ENCODE data around the gene HTT. TPM values are rescaled to one million over a fixed set of nuclear protein-coding genes. Genes with fewer than 3 reads are reported as not detected.

HTT gene
- total RNA-seq, 1 donor from 2014 or later = 242 TPM

- CTCF ChIA-PET = interaction anchor here (1.0 kb wide), 1 partner anchor 225 kb away, joined by 3 read pairs; no protein-coding TSS in a partner anchor
- no peak overlapping the region for H3K4me3 Mint-ChIP-seq
- DNase-seq (no peak), ATAC-seq (ENCODE audit: low read depth) (peak; percentile 79)
- no peaks in the 10 kb centered on the region for H3K27me3 Mint-ChIP-seq
- peaks cover 81% of the 10 kb centered on the region for H3K36me3 Mint-ChIP-seq (ENCODE audit: low read depth)
- H3K9me3 Mint-ChIP-seq = no peaks in the 10 kb centered on the region
- TF ChIP-seq CTCF (IDR thresholded peaks at IDR 0.05) = no peak
- H3K4me1 Mint-ChIP-seq = peaks cover 22% of the 10 kb centered on the region
- POLR2A ChIA-PET = no interaction called here
- H3K27ac Mint-ChIP-seq = peak overlapping the region; percentile 57
- intact Hi-C loops (cut with micrococcal nuclease) = no loop called here
These were observed 128.6 kb downstream of the HTT start for GRCh38 chr4:3202836-3203820.

GRCh38 chr4:3203971-3204431 lies 129.5 kb downstream of the HTT start:
- H3K9me3 Mint-ChIP-seq = no peaks in the 10 kb centered on the region
- DNase-seq = no peak
- H3K4me3 Mint-ChIP-seq = no peak overlapping the region
- ATAC-seq (ENCODE audit: low read depth) = no peak
- H3K27me3 Mint-ChIP-seq = no peaks in the 10 kb centered on the region
- intact Hi-C loops (cut with micrococcal nuclease) = no loop called here
- peaks cover 22% of the 10 kb centered on the region for H3K4me1 Mint-ChIP-seq
- no peak overlapping the region for H3K27ac Mint-ChIP-seq
- H3K36me3 Mint-ChIP-seq (ENCODE audit: low read depth) = peaks cover 83% of the 10 kb centered on the region
- POLR2A ChIA-PET = no interaction called here
- CTCF ChIA-PET = interaction anchor here (1.0 kb wide), 1 partner anchor 226 kb away, joined by 3 read pairs; no protein-coding TSS in a partner anchor
- no peak for TF ChIP-seq CTCF (IDR thresholded peaks at IDR 0.05)

- ChIA-PET POLR2A (no interaction called here), CTCF (no interaction called here)
- Mint-ChIP-seq H3K36me3 (ENCODE audit: low read depth) (peaks cover 81% of the 10 kb centered on the region), H3K4me3 (no peak overlapping the region), H3K27ac (no peak overlapping the region), H3K9me3 (no peaks in the 10 kb centered on the region), H3K27me3 (no peaks in the 10 kb centered on the region), H3K4me1 (peaks cover 22% of the 10 kb centered on the region)
- no peak for ATAC-seq (ENCODE audit: low read depth)
- TF ChIP-seq CTCF (IDR thresholded peaks at IDR 0.05) = no peak
- no peak for DNase-seq
- intact Hi-C loops (cut with micrococcal nuclease) = no loop called here
These were observed 131.5 kb downstream of the HTT start for GRCh38 chr4:3205995-3206394.

- no peaks in the 10 kb centered on the region for H3K27me3 Mint-ChIP-seq
- ChIA-PET POLR2A (no interaction called here), CTCF (no interaction called here)
- DNase-seq (no peak), ATAC-seq (ENCODE audit: low read depth) (no peak)
- H3K36me3 Mint-ChIP-seq (ENCODE audit: low read depth) = peaks cover 81% of the 10 kb centered on the region
- intact Hi-C loops (cut with micrococcal nuclease) = no loop called here
- TF ChIP-seq CTCF (IDR thresholded peaks at IDR 0.05) = no peak
- no peak overlapping the region for H3K4me3 Mint-ChIP-seq
- H3K9me3 Mint-ChIP-seq = no peaks in the 10 kb centered on the region
- H3K4me1 Mint-ChIP-seq = peaks cover 20% of the 10 kb centered on the region
- H3K27ac Mint-ChIP-seq = no peak overlapping the region
These were observed 132.1 kb downstream of the HTT start for GRCh38 chr4:3206439-3207100.

- Mint-ChIP-seq H3K9me3 (no peaks in the 10 kb centered on the region), H3K4me1 (peaks cover 10% of the 10 kb centered on the region), H3K27ac (no peak overlapping the region), H3K27me3 (no peaks in the 10 kb centered on the region), H3K36me3 (ENCODE audit: low read depth) (peaks cover 81% of the 10 kb centered on the region), H3K4me3 (no peak overlapping the region)
- ChIA-PET CTCF (no interaction called here), POLR2A (no interaction called here)
- TF ChIP-seq CTCF (IDR thresholded peaks at IDR 0.05) = no peak
- intact Hi-C loops (cut with micrococcal nuclease) = no loop called here
- no peak for DNase-seq
- no peak for ATAC-seq (ENCODE audit: low read depth)
These were observed 133.1 kb downstream of the HTT start for GRCh38 chr4:3207531-3208037.

Data from activated B cell treated with CpG ODN at 0.5 μM for 24 hours (primary cell).